ENCODE measurements around the gene CIAO2B.

- no peak for TF ChIP-seq REST (IDR thresholded peaks at IDR 0.05; ENCODE audit: borderline replicate concordance)
- TF ChIP-seq CTCF (IDR thresholded peaks at IDR 0.05; ENCODE audit: poor library complexity, severe bottlenecking) = no peak
- no peak for TF ChIP-seq MXI1 (conservative IDR thresholded peaks at IDR 0.05; ENCODE audit: poor library complexity, severe bottlenecking)
- TF ChIP-seq POLR2AphosphoS5 (IDR thresholded peaks at IDR 0.05) = no peak
- no peak for TF ChIP-seq EP300 (conservative IDR thresholded peaks at IDR 0.05; ENCODE audit: poor library complexity, severe bottlenecking)
- no peak for TF ChIP-seq RAD21 (conservative IDR thresholded peaks at IDR 0.05)
- TF ChIP-seq EZH2 (IDR thresholded peaks at IDR 0.05; ENCODE audit: borderline replicate concordance, insufficient read depth, low read length, poor library complexity, severe bottlenecking) = no peak
Measured at GRCh38 chr16:66890799-66891198, 43.4 kb downstream of the CIAO2B start.
